AG20443 (cell line): Measurements from ENCODE around the gene ITGB3BP.
"Not testable (repeated sequence)": the region's sequence is repeated elsewhere in the genome, so short reads cannot be mapped to it uniquely, and the experiment has no call there.

Experiments
- DNase-seq: peaks from one replicate; pipeline ENCODE4 v3.0.0; 2012; ENCODE audit warnings: low spot score, mixed read lengths

ITGB3BP gene

GRCh38 chr1:63522891-63523728 lies at the start of gene ITGB3BP, which contains the start of gene EFCAB7:
Gene ITGB3BP (minus strand): TSS chr1:63523225. CDS start chr1:63523133, 92 bp downstream.
Gene EFCAB7 (plus strand): TSS chr1:63523525. CDS start chr1:63525573, 2,048 bp downstream.
- peak; percentile 93 for DNase-seq

GRCh38 chr1:63572686-63573085 lies 49.7 kb upstream of the ITGB3BP start:
- not testable (repeated sequence) for DNase-seq

- DNase-seq: no peak
These were observed 46.8 kb upstream of the ITGB3BP start for GRCh38 chr1:63569640-63570316.

- no peak for DNase-seq
These were observed 46.0 kb upstream of the ITGB3BP start for GRCh38 chr1:63569068-63569467.

GRCh38 chr1:63563745-63564144 lies 40.7 kb upstream of the ITGB3BP start:
- DNase-seq: no peak

GRCh38 chr1:63559357-63559756 lies 36.3 kb upstream of the ITGB3BP start:
- no peak for DNase-seq

- DNase-seq: peak; percentile 44
These were observed 34.5 kb upstream of the ITGB3BP start for GRCh38 chr1:63557365-63557987.

- no peak for DNase-seq
These were observed 32.5 kb upstream of the ITGB3BP start for GRCh38 chr1:63555480-63555879.

- DNase-seq: no peak
These were observed 25.9 kb upstream of the ITGB3BP start for GRCh38 chr1:63548877-63549276.

- DNase-seq: no peak
These were observed 25.3 kb upstream of the ITGB3BP start for GRCh38 chr1:63548303-63548702.

GRCh38 chr1:63547621-63548294 lies 24.7 kb upstream of the ITGB3BP start:
- DNase-seq: peak; percentile 13

- peak; percentile 9 for DNase-seq
These were observed 22.8 kb upstream of the ITGB3BP start for GRCh38 chr1:63545780-63546179.

- DNase-seq: no peak
These were observed 14.9 kb upstream of the ITGB3BP start for GRCh38 chr1:63537940-63538339.

- DNase-seq: no peak
These were observed 14.0 kb upstream of the ITGB3BP start for GRCh38 chr1:63537006-63537405.

- DNase-seq: no peak
These were observed 11.4 kb upstream of the ITGB3BP start for GRCh38 chr1:63534406-63534805.

- no peak for DNase-seq
These were observed 10.9 kb upstream of the ITGB3BP start for GRCh38 chr1:63533931-63534330.

- no peak for DNase-seq
These were observed 9.7 kb upstream of the ITGB3BP start for GRCh38 chr1:63532727-63533126.

- no peak for DNase-seq
These were observed 1.2 kb upstream of the ITGB3BP start for GRCh38 chr1:63524201-63524600.

GRCh38 chr1:63523738-63524137 lies 713 bp upstream of the ITGB3BP start:
- DNase-seq: peak; percentile 20

GRCh38 chr1:63516629-63517028 lies 6.4 kb downstream of the ITGB3BP start:
- no peak for DNase-seq

GRCh38 chr1:63512584-63512983 lies 10.4 kb downstream of the ITGB3BP start:
- DNase-seq: no peak

GRCh38 chr1:63509718-63510117 lies 13.3 kb downstream of the ITGB3BP start:
- no peak for DNase-seq
